HepG2 (cell line): Measurements from ENCODE around the gene COX7A2L. TPM values are rescaled to one million over a fixed set of nuclear protein-coding genes. Genes with fewer than 3 reads are reported as not detected.

Source experiments
- ARNT2 ChIP-seq: sonication (generic); formaldehyde crosslinking; IDR thresholded peaks from 2 replicates; pipeline ENCODE4 v1.8.0; 2022; ENCODE audit warnings: mild to moderate bottlenecking, low read depth, missing genetic modification reagents, moderate library complexity
- DMTF1 ChIP-seq: sonication (generic); formaldehyde crosslinking; IDR thresholded peaks from 2 replicates; pipeline ENCODE4 v1.4.0; 2020; ENCODE audit warnings: mild to moderate bottlenecking, missing genetic modification reagents
- ETV6 ChIP-seq: sonication (generic); formaldehyde crosslinking; conservative IDR thresholded peaks from 2 replicates; pipeline ENCODE4 v1.4.0; 2020; ENCODE audit warnings: missing genetic modification reagents
- HNRNPH1 ChIP-seq: fragments of 200-400 bp; formaldehyde crosslinking; optimal IDR thresholded peaks from 2 replicates; pipeline ENCODE3; 2017; ENCODE audit warnings: mild to moderate bottlenecking, low read depth, low read length
- HNRNPL ChIP-seq: fragments of 200-400 bp; formaldehyde crosslinking; IDR thresholded peaks from 2 replicates; pipeline ENCODE4 v1.6.1; 2017; ENCODE audit warnings: mild to moderate bottlenecking, low read depth, low read length
- IKZF5 ChIP-seq: IDR thresholded peaks from 2 replicates; pipeline ENCODE4 v1.6.1; 2018; ENCODE audit warnings: missing genetic modification reagents, mild to moderate bottlenecking, missing compliant biosample characterization
- MIXL1 ChIP-seq: IDR thresholded peaks from 2 replicates; pipeline ENCODE4 v1.6.1; 2016
- MXI1 ChIP-seq: IDR thresholded peaks from 3 replicates; pipeline ENCODE4 v1.6.1; 2012; ENCODE audit warnings: low read depth, low read length, inconsistent platforms, borderline replicate concordance
- PLRG1 ChIP-seq: fragments of 450-650 bp; conservative IDR thresholded peaks from 2 replicates; pipeline ENCODE4 v1.6.1; 2016
- POLR2G ChIP-seq: fragments of 200-400 bp; formaldehyde crosslinking; IDR thresholded peaks from 2 replicates; pipeline ENCODE4 v1.6.1; 2018; ENCODE audit warnings: mild to moderate bottlenecking, low read depth, low read length, moderate library complexity
- RELA ChIP-seq: sonication (generic); formaldehyde crosslinking; IDR thresholded peaks from 2 replicates; pipeline ENCODE4 v1.4.0; 2020; ENCODE audit warnings: missing genetic modification reagents
- RFX3 ChIP-seq: IDR thresholded peaks from 2 replicates; pipeline ENCODE4 v1.6.1; 2016; ENCODE audit warnings: missing biosample characterization, missing genetic modification reagents
- SALL1 ChIP-seq: sonication (generic); formaldehyde crosslinking; IDR thresholded peaks from 2 replicates; pipeline ENCODE4 v1.8.0; 2022; ENCODE audit warnings: mild to moderate bottlenecking, missing genetic modification reagents
- SRY ChIP-seq: sonication (generic); formaldehyde crosslinking; IDR thresholded peaks from 2 replicates; pipeline ENCODE4 v1.8.0; 2022; ENCODE audit warnings: mild to moderate bottlenecking, missing genetic modification reagents
- TEAD3 ChIP-seq: optimal IDR thresholded peaks from 2 replicates; pipeline ENCODE3; 2016; ENCODE audit warnings: borderline replicate concordance
- ZBTB20 ChIP-seq: sonication (generic); formaldehyde crosslinking; IDR thresholded peaks from 2 replicates; pipeline ENCODE4 v1.8.1; 2023; ENCODE audit warnings: missing genetic modification reagents, low read depth, mild to moderate bottlenecking, borderline replicate concordance
- ZBTB3 ChIP-seq: sonication (generic); formaldehyde crosslinking; IDR thresholded peaks from 2 replicates; pipeline ENCODE4 v1.4.0; 2020; ENCODE audit warnings: low read depth, mild to moderate bottlenecking, moderate library complexity, missing genetic modification reagents, borderline replicate concordance
- ZMAT5 ChIP-seq: sonication (generic); formaldehyde crosslinking; IDR thresholded peaks from 2 replicates; pipeline ENCODE4 v1.5.0; 2020; ENCODE audit warnings: mild to moderate bottlenecking, low read depth, missing genetic modification reagents, borderline replicate concordance
- ZNF17 ChIP-seq: sonication (generic); formaldehyde crosslinking; IDR thresholded peaks from 2 replicates; pipeline ENCODE4 v1.5.0; 2020; ENCODE audit warnings: mild to moderate bottlenecking, missing genetic modification reagents
- ZNF326 ChIP-seq: sonication (generic); formaldehyde crosslinking; IDR thresholded peaks from 2 replicates; pipeline ENCODE4 v1.4.0; 2020; ENCODE audit warnings: missing genetic modification reagents, borderline replicate concordance
- ZNF704 ChIP-seq: sonication (generic); formaldehyde crosslinking; IDR thresholded peaks from 2 replicates; pipeline ENCODE4 v1.8.1; 2023; ENCODE audit warnings: mild to moderate bottlenecking, inconsistent platforms, moderate library complexity, missing genetic modification reagents, borderline replicate concordance
- ZNF740 ChIP-seq: sonication (generic); formaldehyde crosslinking; IDR thresholded peaks from 2 replicates; pipeline ENCODE4 v1.4.0; 2020; ENCODE audit warnings: missing genetic modification reagents
- ZNF841 ChIP-seq: sonication (generic); formaldehyde crosslinking; IDR thresholded peaks from 2 replicates; pipeline ENCODE4 v1.8.1; 2023; ENCODE audit warnings: missing genetic modification reagents, borderline replicate concordance
- ZSCAN20 ChIP-seq: sonication (generic); formaldehyde crosslinking; IDR thresholded peaks from 2 replicates; pipeline ENCODE4 v1.4.0; 2020; ENCODE audit warnings: missing genetic modification reagents, mild to moderate bottlenecking, borderline replicate concordance
- polyA plus RNA-seq, 8 experiments: library from polyadenylated mRNA; depleted of rRNA in 3 of 8; stranded (reverse) in 7 of 8; unstranded in 1 of 8; fragments of >200 nt; fragmentation: Illumina TruSeq in 4 of 8; extraction: Trizol in 4 of 8; gene quantifications; 2 replicates each; pipeline versions ENCODE4 v1.2.1 to v1.2.3, GENCODE V29; 2011 to 2016; ENCODE audit warnings: low read depth in 4 of 8, missing spikeins in 1 of 8, mixed read lengths in 1 of 8; ENCODE audit not compliant: insufficient read depth in 1 of 8
- total RNA-seq, 5 experiments: library from RNA; depleted of rRNA; stranded (reverse); fragments of >200 nt; fragmentation: Illumina TruSeq; extraction: Trizol; gene quantifications; 2 replicates each; pipeline ENCODE4 v1.2.3, GENCODE V29; 2016; ENCODE audit warnings: low read depth in 1 of 5

Gene COX7A2L
- total and polyA plus RNA-seq, 2 of the 13 experiments (the other 11 are each of a cell fraction or from before 2014, with no cell fraction given): 155 to 201 TPM

GRCh38 chr2:42336361-42336965 lies 24.6 kb downstream of the COX7A2L start (continued):
- no peak for TF ChIP-seq DMTF1 (CRISPR knock-in tag)
- TF ChIP-seq HNRNPH1: no peak
- TF ChIP-seq SALL1: no peak
- no peak for TF ChIP-seq RELA (CRISPR knock-in tag)
- no peak for TF ChIP-seq ZMAT5
- TF ChIP-seq ZNF841: peak; percentile 52; the same call in 1 of the 2 replicates
- no peak for TF ChIP-seq PLRG1
- TF ChIP-seq ZSCAN20 (CRISPR knock-in tag): no peak
- no peak for TF ChIP-seq MIXL1 (CRISPR knock-in tag)
- TF ChIP-seq ZBTB20 (CRISPR knock-in tag): no peak
- no peak for TF ChIP-seq MXI1
- peak; percentile 57 for TF ChIP-seq IKZF5 (CRISPR knock-in tag)
- 0 out of 2 replicates have a peak, but pooled peaks have one; percentile 38 for TF ChIP-seq ARNT2 (CRISPR knock-in tag)
- no peak for TF ChIP-seq ZNF326 (CRISPR knock-in tag)
- TF ChIP-seq HNRNPL: no peak
- peak; percentile 48 for TF ChIP-seq POLR2G
- no peak for TF ChIP-seq ZNF17 (CRISPR knock-in tag)
- no peak for TF ChIP-seq SRY (CRISPR knock-in tag)
- no peak for TF ChIP-seq RFX3 (CRISPR knock-in tag)
- no peak for TF ChIP-seq ETV6
- peak; percentile 10 for TF ChIP-seq TEAD3 (CRISPR knock-in tag)
- no peak for TF ChIP-seq ZNF704 (CRISPR knock-in tag)
- 0 out of 2 replicates have a peak, but pooled peaks have one; percentile 18 for TF ChIP-seq ZNF740 (CRISPR knock-in tag)
- no peak for TF ChIP-seq ZBTB3 (CRISPR knock-in tag)
